ENCODE data around the gene NDUFB2. TPM values are rescaled to one million over a fixed set of nuclear protein-coding genes. Genes with fewer than 3 reads are reported as not detected.
A peak's percentile ranks its signal among the peaks of the same experiment; 100 is the strongest.
"Not testable (repeated sequence)": the region's sequence is repeated elsewhere in the genome, so short reads cannot be mapped to it uniquely, and the experiment has no call there.

NDUFB2 gene
- total and polyA plus RNA-seq, 4 experiments from 2014 or later, result 94.4 to 639 (median 254) TPM

GRCh38 chr7:140697447-140698143 lies 1.1 kb downstream of the NDUFB2 start:
- peak overlapping the region; percentile 89 for H3K27ac ChIP-seq (ENCODE audit: low read depth, low read length)
- peak overlapping the region; percentile 93 to 98 (median 97) for H3K4me3 Mint-ChIP-seq
- POLR2A ChIA-PET (ENCODE audit: partially characterized antibody), result interaction anchor here (1.0 to 6.8 kb wide), 2 partner anchors 24 to 317 kb away, joined by 3 to 57 read pairs; partner anchors contain the start of genes ADCK2 and MRPS33
- H3K4me1 Mint-ChIP-seq, result peaks cover 20 to 50% (median 34%) of the 10 kb centered on the region in 4 donors
- intact Hi-C loops (cut with micrococcal nuclease), result loop anchor here (2.0 to 10.0 kb wide), 2 partner anchors 521 to 1037 kb away; partner anchors contain the start of genes KDM7A and SSBP1
- CTCF ChIA-PET (ENCODE audit: partially characterized antibody), result interaction anchor here (0.6 kb wide), 1 partner anchor 49 kb away, joined by 3 read pairs; no protein-coding TSS in a partner anchor
- no peaks in the 10 kb centered on the region for H3K27me3 Mint-ChIP-seq
- peaks cover 32% of the 10 kb centered on the region for H3K4me1 ChIP-seq (ENCODE audit: insufficient read depth, low read length)
- H3K27me3 ChIP-seq (ENCODE audit: insufficient read depth, low read length), result no peaks in the 10 kb centered on the region
- H3K4me3 ChIP-seq (ENCODE audit: low read length in 2 of 2), result peak overlapping the region; percentile 58 to 92
- no peaks in the 10 kb centered on the region for H3K36me3 ChIP-seq (ENCODE audit: insufficient read depth, low read length)
- peaks cover 2 to 16% of the 10 kb centered on the region in 2 donors for H3K36me3 Mint-ChIP-seq
- peak overlapping the region; percentile 96 to 100 (median 98) for H3K27ac Mint-ChIP-seq
- H3K9me3 Mint-ChIP-seq, result no peaks in the 10 kb centered on the region
- no peak for DNase-seq
- no peaks in the 10 kb centered on the region for H3K9me3 ChIP-seq (ENCODE audit: control insufficient read depth in 1 of 2, low read length in 2 of 2)

DNA sequence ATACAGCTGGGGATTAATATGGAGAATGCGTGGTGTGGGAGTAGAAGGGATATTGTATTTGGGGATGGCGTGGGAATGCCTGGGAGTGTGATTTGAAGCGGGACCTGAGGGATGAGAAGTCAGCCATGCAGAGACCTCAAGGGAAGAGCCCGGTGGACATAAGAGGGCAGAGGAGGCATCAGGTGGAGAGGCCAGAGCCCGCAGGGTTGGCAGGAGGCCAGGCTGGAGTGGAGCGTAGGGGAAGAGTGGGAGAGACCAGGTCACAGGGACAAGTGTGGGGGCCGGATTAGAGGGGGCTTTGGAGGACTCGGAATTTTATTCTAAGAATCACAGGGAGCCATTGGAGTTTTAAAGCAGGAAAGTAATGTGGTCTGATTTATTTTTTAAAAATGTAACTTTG lies 2.0 kb downstream of the NDUFB2 start:
- POLR2A ChIA-PET (ENCODE audit: partially characterized antibody), result interaction anchor here (1.0 to 6.8 kb wide), 2 partner anchors 25 to 316 kb away, joined by 3 to 57 read pairs; partner anchors contain the start of genes ADCK2 and MRPS33
- Mint-ChIP-seq H3K27me3 (no peaks in the 10 kb centered on the region), H3K9me3 (no peaks in the 10 kb centered on the region), H3K4me3 (peak overlapping the region; percentile 93 to 98 (median 97)), H3K27ac (peak overlapping the region; percentile 70 to 99 (median 96)), H3K36me3 (peaks cover 6 to 17% of the 10 kb centered on the region in 2 donors), H3K4me1 (peaks cover 23 to 54% (median 36%) of the 10 kb centered on the region in 4 donors)
- Histone ChIP-seq H3K4me3 (ENCODE audit: low read length in 2 of 2) (no peak overlapping the region), H3K36me3 (ENCODE audit: insufficient read depth, low read length) (no peaks in the 10 kb centered on the region), H3K9me3 (ENCODE audit: control insufficient read depth in 1 of 2, low read length in 2 of 2) (no peaks in the 10 kb centered on the region), H3K27me3 (ENCODE audit: insufficient read depth, low read length) (no peaks in the 10 kb centered on the region), H3K27ac (ENCODE audit: low read depth, low read length) (no peak overlapping the region), H3K4me1 (ENCODE audit: insufficient read depth, low read length) (peaks cover 32% of the 10 kb centered on the region)
- no peak for DNase-seq
- intact Hi-C loops (cut with micrococcal nuclease), result loop anchor here (10.0 kb wide), 1 partner anchor 1036 kb away; the partner anchor contains the start of gene SSBP1
- CTCF ChIA-PET (ENCODE audit: partially characterized antibody), result interaction anchor here (0.6 kb wide), 1 partner anchor 50 kb away, joined by 3 read pairs; no protein-coding TSS in a partner anchor

- H3K4me1 ChIP-seq (ENCODE audit: insufficient read depth, low read length), result peaks cover 18% of the 10 kb centered on the region
- no peak overlapping the region for H3K27ac ChIP-seq (ENCODE audit: low read depth, low read length)
- intact Hi-C loops (cut with micrococcal nuclease), result no loop called here
- peaks cover 20 to 31% (median 22%) of the 10 kb centered on the region in 4 donors for H3K4me1 Mint-ChIP-seq
- no peaks in the 10 kb centered on the region for H3K36me3 ChIP-seq (ENCODE audit: insufficient read depth, low read length)
- peak overlapping the region in 4 of 7 donors; percentile 13 to 79 (median 52) for H3K27ac Mint-ChIP-seq
- peaks cover 15 to 32% of the 10 kb centered on the region in 2 donors for H3K36me3 Mint-ChIP-seq
- no peak overlapping the region for H3K4me3 Mint-ChIP-seq
- no peaks in the 10 kb centered on the region for H3K27me3 ChIP-seq (ENCODE audit: insufficient read depth, low read length)
- no peak overlapping the region for H3K4me3 ChIP-seq (ENCODE audit: low read length in 2 of 2)
- ChIA-PET CTCF (ENCODE audit: partially characterized antibody) (interaction anchor here (0.8 to 1.3 kb wide), 3 partner anchors 11 to 41 kb away, joined by 3 read pairs; no protein-coding TSS in a partner anchor), POLR2A (ENCODE audit: partially characterized antibody) (no interaction called here)
- no peaks in the 10 kb centered on the region for H3K9me3 ChIP-seq (ENCODE audit: control insufficient read depth in 1 of 2, low read length in 2 of 2)
- no peak for DNase-seq
- H3K27me3 Mint-ChIP-seq, result no peaks in the 10 kb centered on the region
- no peaks in the 10 kb centered on the region for H3K9me3 Mint-ChIP-seq
These were observed 6.3 kb downstream of the NDUFB2 start for GRCh38 chr7:140702774-140703173.

DNA sequence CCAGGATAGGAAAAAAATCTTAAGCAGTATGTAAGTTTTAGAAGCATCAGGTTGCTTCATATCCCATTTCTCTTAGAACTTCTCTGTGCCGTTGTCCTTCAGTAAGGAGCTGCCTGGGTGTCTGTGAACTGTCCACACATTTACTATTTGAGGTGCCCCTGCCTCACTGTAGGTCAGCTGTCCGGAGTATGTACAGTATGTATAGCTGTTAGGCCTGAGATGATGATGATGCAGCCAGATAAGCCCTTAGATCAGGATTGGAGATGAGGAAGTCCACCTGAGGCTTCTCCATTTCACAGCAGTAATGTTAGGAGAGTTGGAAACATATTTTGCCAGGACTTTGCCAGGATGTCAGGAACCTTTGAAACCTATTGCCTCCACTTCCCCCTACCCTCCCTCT lies 7.7 kb downstream of the NDUFB2 start:
- H3K27ac Mint-ChIP-seq, result peak overlapping the region in 2 of 7 donors; percentile 6 to 48
- Histone ChIP-seq H3K9me3 (ENCODE audit: control insufficient read depth in 1 of 2, low read length in 2 of 2) (no peaks in the 10 kb centered on the region), H3K4me3 (ENCODE audit: low read length in 2 of 2) (no peak overlapping the region), H3K4me1 (ENCODE audit: insufficient read depth, low read length) (peaks cover 7% of the 10 kb centered on the region), H3K27ac (ENCODE audit: low read depth, low read length) (no peak overlapping the region), H3K27me3 (ENCODE audit: insufficient read depth, low read length) (no peaks in the 10 kb centered on the region), H3K36me3 (ENCODE audit: insufficient read depth, low read length) (no peaks in the 10 kb centered on the region)
- intact Hi-C loops (cut with micrococcal nuclease), result no loop called here
- H3K27me3 Mint-ChIP-seq, result no peaks in the 10 kb centered on the region
- no peak for DNase-seq
- H3K36me3 Mint-ChIP-seq, result peaks cover 15 to 30% of the 10 kb centered on the region in 2 donors
- peaks cover 11 to 20% (median 12%) of the 10 kb centered on the region in 4 donors for H3K4me1 Mint-ChIP-seq
- no peaks in the 10 kb centered on the region for H3K9me3 Mint-ChIP-seq
- CTCF ChIA-PET (ENCODE audit: partially characterized antibody), result no interaction called here
- H3K4me3 Mint-ChIP-seq, result no peak overlapping the region
- POLR2A ChIA-PET (ENCODE audit: partially characterized antibody), result no interaction called here

GRCh38 chr7:140707132-140707531 lies 10.6 kb downstream of the NDUFB2 start:
- Histone ChIP-seq H3K27ac (ENCODE audit: low read depth, low read length) (no peak overlapping the region), H3K4me1 (ENCODE audit: insufficient read depth, low read length) (no peaks in the 10 kb centered on the region), H3K36me3 (ENCODE audit: insufficient read depth, low read length) (no peaks in the 10 kb centered on the region), H3K4me3 (ENCODE audit: low read length in 2 of 2) (no peak overlapping the region), H3K9me3 (ENCODE audit: control insufficient read depth in 1 of 2, low read length in 2 of 2) (no peaks in the 10 kb centered on the region), H3K27me3 (ENCODE audit: insufficient read depth, low read length) (no peaks in the 10 kb centered on the region)
- ChIA-PET CTCF (ENCODE audit: partially characterized antibody) (no interaction called here), POLR2A (ENCODE audit: partially characterized antibody) (no interaction called here)
- Mint-ChIP-seq H3K9me3 (no peaks in the 10 kb centered on the region), H3K4me1 (peaks cover 4 to 7% (median 6%) of the 10 kb centered on the region in 4 donors), H3K27ac (no peak overlapping the region), H3K36me3 (peaks cover 22 to 32% of the 10 kb centered on the region in 2 donors), H3K4me3 (no peak overlapping the region), H3K27me3 (no peaks in the 10 kb centered on the region)
- intact Hi-C loops (cut with micrococcal nuclease), result no loop called here
- DNase-seq, result no peak

DNA sequence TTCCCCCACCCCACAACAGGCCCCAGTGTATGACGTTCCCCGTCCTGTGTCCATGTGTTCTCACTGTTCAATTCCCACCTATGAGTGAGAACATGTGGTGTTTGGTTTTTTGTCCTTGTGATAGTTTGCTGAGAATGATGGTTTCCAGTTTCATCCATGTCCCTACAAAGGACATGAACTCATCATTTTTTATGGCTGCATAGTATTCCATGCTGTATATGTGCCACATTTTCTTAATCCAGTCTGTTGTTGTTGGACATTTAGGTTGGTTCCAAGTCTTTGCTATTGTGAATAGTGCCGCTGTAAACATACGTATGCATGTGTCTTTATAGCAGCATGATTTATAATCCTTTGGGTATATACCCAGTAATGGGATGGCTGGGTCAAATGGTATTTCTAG lies 12.3 kb downstream of the NDUFB2 start:
- H3K27me3 ChIP-seq (ENCODE audit: insufficient read depth, low read length); CTCF ChIA-PET (ENCODE audit: partially characterized antibody); H3K27ac Mint-ChIP-seq; H3K4me3 ChIP-seq (ENCODE audit: low read length in 2 of 2); DNase-seq; H3K4me1 ChIP-seq (ENCODE audit: insufficient read depth, low read length); H3K27me3 Mint-ChIP-seq; H3K27ac ChIP-seq (ENCODE audit: low read depth, low read length); H3K9me3 Mint-ChIP-seq; H3K36me3 ChIP-seq (ENCODE audit: insufficient read depth, low read length); intact Hi-C loops (cut with micrococcal nuclease); H3K4me1 Mint-ChIP-seq; H3K4me3 Mint-ChIP-seq; H3K9me3 ChIP-seq (ENCODE audit: control insufficient read depth in 1 of 2, low read length in 2 of 2); POLR2A ChIA-PET (ENCODE audit: partially characterized antibody): not testable (repeated sequence)
- peaks cover 23 to 25% of the 10 kb centered on the region in 2 donors for H3K36me3 Mint-ChIP-seq

GRCh38 chr7:140712392-140712791 lies 15.9 kb downstream of the NDUFB2 start:
- intact Hi-C loops (cut with micrococcal nuclease); H3K27me3 ChIP-seq (ENCODE audit: insufficient read depth, low read length); H3K9me3 Mint-ChIP-seq; CTCF ChIA-PET (ENCODE audit: partially characterized antibody); H3K4me1 Mint-ChIP-seq; H3K27me3 Mint-ChIP-seq; H3K27ac ChIP-seq (ENCODE audit: low read depth, low read length); H3K36me3 ChIP-seq (ENCODE audit: insufficient read depth, low read length); DNase-seq; H3K4me1 ChIP-seq (ENCODE audit: insufficient read depth, low read length); H3K4me3 Mint-ChIP-seq; H3K9me3 ChIP-seq (ENCODE audit: control insufficient read depth in 1 of 2, low read length in 2 of 2); H3K4me3 ChIP-seq (ENCODE audit: low read length in 2 of 2); POLR2A ChIA-PET (ENCODE audit: partially characterized antibody); H3K27ac Mint-ChIP-seq: not testable (repeated sequence)
- H3K36me3 Mint-ChIP-seq, result peaks cover 9 to 25% of the 10 kb centered on the region in 2 donors
